A673 (cell line): ENCODE measurements around the gene SPRYD3.

Source experiments
- CTCF ChIP-seq: fragments of 300-800, 200-600 bp; sonication (generic); conservative IDR thresholded peaks from 2 replicates; pipeline ENCODE4 v1.5.1; 2017; ENCODE audit warnings: low read depth, mild to moderate bottlenecking, antibody characterized with exemption, low read length, moderate library complexity, mixed read lengths
- EZH2 ChIP-seq: fragments of 200-600 bp; sonication (generic); IDR thresholded peaks from 2 replicates; pipeline ENCODE4 v1.6.1; 2017; ENCODE audit warnings: borderline replicate concordance, low read depth, mild to moderate bottlenecking, mixed read lengths, antibody characterized with exemption, low read length; ENCODE audit not compliant: poor library complexity, severe bottlenecking

GRCh38 chr12:53105256-53105655, 26.1 kb upstream of the SPRYD3 start:
- TF ChIP-seq CTCF (no peak), EZH2 (no peak)
